PC-9 (cell line): ENCODE measurements around the gene ST7. TPM values are rescaled to one million over a fixed set of nuclear protein-coding genes. Genes with fewer than 3 reads are reported as not detected.

Source experiments
- BruUV-seq: library from RNA; stranded (reverse); fragments of 400-500 nt; replicated peaks from 2 replicates; lab custom pipeline; 2021; lab: Mats Ljungman, UMichigan
- CTCF ChIA-PET: fragments of 300-600 bp; sonication (Branson Sonifier 250); formaldehyde crosslinking; loops from one replicate; lab custom pipeline; 2022; ENCODE audit warnings: antibody characterized with exemption; lab: Charles Lee
- POLR2A ChIA-PET: fragments of 300-600 bp; sonication (Branson Sonifier 250); formaldehyde crosslinking; loops from one replicate; lab custom pipeline; 2022; ENCODE audit warnings: antibody characterized with exemption; ENCODE audit not compliant: unreplicated experiment; lab: Charles Lee
- DNase-seq, 2 experiments: peaks; one replicate each; pipeline versions ENCODE4 v3.0.0 to v3.0.0-alpha.2; 2015 to 2022; ENCODE audit warnings: mixed read lengths in 1 of 2
- H2AFZ ChIP-seq: fragments of 200-600 bp; sonication (generic); 2 replicates; pipeline ENCODE4 v1.8.1; 2017; ENCODE audit warnings: antibody characterized with exemption
- H3F3A ChIP-seq: fragments of 200-600 bp; sonication (generic); 2 replicates; pipeline ENCODE4 v1.8.1; 2017; ENCODE audit warnings: antibody characterized with exemption, mild to moderate bottlenecking, low read depth; ENCODE audit not compliant: insufficient read depth
- H3K27ac ChIP-seq: fragments of 200-600 bp; sonication (generic); 2 replicates; pipeline ENCODE4 v1.6.1; 2016; ENCODE audit warnings: mixed run types
- H3K27me3 ChIP-seq: fragments of 200-600 bp; sonication (generic); 2 replicates; pipeline ENCODE4 v1.6.1; 2016; ENCODE audit warnings: low read depth, mixed run types; ENCODE audit not compliant: insufficient read depth
- H3K36me3 ChIP-seq: fragments of 200-600 bp; sonication (generic); 2 replicates; pipeline ENCODE4 v1.6.1; 2016; ENCODE audit warnings: low read depth, mixed run types
- H3K4me1 ChIP-seq: fragments of 200-600 bp; sonication (generic); replicated peaks from 2 replicates; pipeline ENCODE4 v1.6.1; 2016; ENCODE audit warnings: mixed run types; ENCODE audit not compliant: insufficient read depth
- H3K4me2 ChIP-seq: fragments of 200-600 bp; sonication (generic); 2 replicates; pipeline ENCODE4 v1.6.1; 2017; ENCODE audit warnings: mixed run types
- H3K4me3 ChIP-seq: fragments of 200-600 bp; sonication (generic); 2 replicates; pipeline ENCODE4 v1.6.1; 2016; ENCODE audit warnings: mixed run types
- H3K79me2 ChIP-seq: fragments of 200-600 bp; sonication (generic); 2 replicates; pipeline ENCODE4 v1.6.1; 2017; ENCODE audit warnings: low read depth, mixed run types
- H3K9me2 ChIP-seq: fragments of 200-600 bp; sonication (generic); 2 replicates; pipeline ENCODE4 v1.8.1; 2017; ENCODE audit warnings: mild to moderate bottlenecking; ENCODE audit not compliant: insufficient read depth
- H3K9me3 ChIP-seq: fragments of 200-600 bp; sonication (generic); 2 replicates; pipeline ENCODE4 v1.8.1; 2016; ENCODE audit warnings: low read depth; ENCODE audit not compliant: insufficient read depth
- H4K20me1 ChIP-seq: fragments of 200-600 bp; sonication (generic); 2 replicates; pipeline ENCODE4 v1.8.1; 2017; ENCODE audit not compliant: insufficient read depth
- CTCF ChIP-seq: fragments of 200-600 bp; sonication (generic); conservative IDR thresholded peaks from 2 replicates; pipeline ENCODE4 v1.6.1; 2017; ENCODE audit warnings: mixed run types, antibody characterized with exemption, mild to moderate bottlenecking, moderate library complexity
- EZH2 ChIP-seq: fragments of 200-600 bp; sonication (generic); IDR thresholded peaks from 2 replicates; pipeline ENCODE4 v1.8.0; 2017; ENCODE audit warnings: antibody characterized with exemption, low read depth
- intact Hi-C: fragments of 100-400 bp; cut with micrococcal nuclease; formaldehyde crosslinking; loops from one replicate; pipeline ENCODE4 v1.10.0; 2022; ENCODE audit not compliant: unreplicated experiment
- total RNA-seq: library from RNA; stranded (reverse); gene quantifications from 2 replicates; pipeline ENCODE4 v1.2.3, GENCODE V29; 2021

Gene ST7
- total RNA-seq, 1 experiment from 2014 or later, result 25.8 TPM

DNA sequence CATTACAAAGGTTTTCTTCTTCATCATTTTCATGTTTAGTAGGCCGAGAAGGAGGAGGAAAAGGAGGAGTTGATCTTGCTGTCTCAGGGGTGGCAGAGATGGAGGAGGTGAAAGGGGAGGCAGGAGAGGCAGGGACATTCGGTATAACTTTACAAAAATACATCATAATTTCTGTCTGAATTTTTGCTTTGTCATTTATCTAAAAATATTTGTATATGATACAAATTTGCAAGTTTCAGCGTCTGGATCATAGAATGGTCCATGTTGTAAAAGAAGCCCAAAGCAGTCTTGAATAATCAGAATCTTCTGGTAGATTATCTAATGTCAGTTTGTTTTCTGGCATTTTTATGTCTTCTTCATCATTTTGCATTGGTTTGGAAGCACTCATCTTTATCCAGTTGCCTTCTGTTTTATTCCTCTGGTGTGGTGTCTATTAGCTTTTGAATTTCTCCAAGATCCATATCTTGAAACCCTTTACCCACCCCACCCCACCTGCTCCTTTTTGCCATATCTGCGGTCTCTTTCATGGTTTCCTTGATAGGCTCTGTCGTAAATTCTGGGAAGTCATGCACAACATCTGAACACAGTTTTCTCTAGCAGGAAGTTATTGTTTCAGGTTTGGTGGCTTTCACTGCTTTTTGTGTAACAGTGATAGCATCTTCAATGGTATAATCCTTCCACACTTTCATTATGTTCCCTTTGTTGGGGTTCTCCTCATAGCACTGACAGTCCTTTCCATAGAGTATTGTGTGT, 95.0 kb downstream of the ST7 start:
- ChIA-PET CTCF (no interaction called here), POLR2A (no interaction called here)
- Histone ChIP-seq H3K4me1 (no peaks in the 10 kb centered on the region), H3K9me2 (no peaks in the 10 kb centered on the region; the same call in 1 of the 2 replicates), H3K27ac (no peak overlapping the region), H3K4me3 (no peak overlapping the region), H3K36me3 (no peaks in the 10 kb centered on the region), H3F3A (no peaks in the 10 kb centered on the region; the same call in 1 of the 2 replicates), H3K4me2 (no peak overlapping the region), H4K20me1 (no peaks in the 10 kb centered on the region), H3K79me2 (0 out of 2 replicates have a peak, but pooled peaks cover 3% of the 10 kb centered on the region), H3K9me3 (no peaks in the 10 kb centered on the region), H2AFZ (no peak overlapping the region), H3K27me3 (no peaks in the 10 kb centered on the region)
- TF ChIP-seq CTCF, result no peak
- no peak for TF ChIP-seq EZH2
- intact Hi-C loops, result no loop called here
- BruUV-seq, result no TSS peak
- no peak for DNase-seq

GRCh38 chr7:117048882-117049281, 95.6 kb downstream of the ST7 start:
- BruUV-seq, result no TSS peak
- Histone ChIP-seq H3K4me3 (no peak overlapping the region), H3K9me3 (no peaks in the 10 kb centered on the region), H3K36me3 (no peaks in the 10 kb centered on the region), H4K20me1 (no peaks in the 10 kb centered on the region), H3K4me2 (no peak overlapping the region), H3K79me2 (0 out of 2 replicates have a peak, but pooled peaks cover 3% of the 10 kb centered on the region), H3K27me3 (no peaks in the 10 kb centered on the region), H2AFZ (no peak overlapping the region), H3K9me2 (no peaks in the 10 kb centered on the region), H3K27ac (no peak overlapping the region), H3F3A (no peaks in the 10 kb centered on the region; the same call in 1 of the 2 replicates), H3K4me1 (no peaks in the 10 kb centered on the region)
- CTCF ChIA-PET, result no interaction called here
- POLR2A ChIA-PET, result interaction anchor here (0.5 to 0.7 kb wide), 2 partner anchors 25 to 164 kb away, joined by 5 read pairs; no protein-coding TSS in a partner anchor
- no peak for DNase-seq
- intact Hi-C loops, result no loop called here
- no peak for TF ChIP-seq CTCF
- no peak for TF ChIP-seq EZH2

DNA sequence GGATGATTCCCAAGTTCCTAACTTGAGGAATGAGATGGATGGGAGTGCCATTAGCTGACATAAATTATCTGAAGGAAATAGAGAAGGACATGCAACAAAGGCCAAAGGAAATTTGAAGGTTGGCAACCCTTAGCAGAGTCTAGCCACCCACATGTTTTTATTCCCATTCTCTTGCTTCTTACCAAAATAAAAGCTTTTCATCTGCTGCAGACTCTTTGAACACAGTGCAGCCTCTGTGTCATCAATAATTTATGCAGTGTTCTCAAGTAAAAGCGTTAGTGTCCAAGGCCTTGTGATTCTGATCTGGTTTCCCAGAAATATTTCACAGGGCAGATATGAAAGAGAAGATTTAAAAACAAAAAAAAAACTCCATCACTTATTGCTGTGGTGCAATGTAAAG, 98.5 kb downstream of the ST7 start:
- H3F3A ChIP-seq, result no peaks in the 10 kb centered on the region; the same call in 1 of the 2 replicates
- no peaks in the 10 kb centered on the region for H3K4me1 ChIP-seq
- intact Hi-C loops, result no loop called here
- no peaks in the 10 kb centered on the region for H3K27me3 ChIP-seq
- H3K9me3 ChIP-seq, result no peaks in the 10 kb centered on the region
- no peaks in the 10 kb centered on the region for H4K20me1 ChIP-seq
- H3K4me3 ChIP-seq, result no peak overlapping the region
- 0 out of 2 replicates have a peak, but pooled peaks cover 5% of the 10 kb centered on the region for H3K79me2 ChIP-seq
- no peak overlapping the region for H3K27ac ChIP-seq
- no TSS peak for BruUV-seq
- no peak for DNase-seq
- ChIA-PET CTCF (no interaction called here), POLR2A (no interaction called here)
- no peak overlapping the region for H3K4me2 ChIP-seq
- H3K9me2 ChIP-seq, result no peaks in the 10 kb centered on the region
- TF ChIP-seq CTCF (no peak), EZH2 (no peak)
- H3K36me3 ChIP-seq, result no peaks in the 10 kb centered on the region
- H2AFZ ChIP-seq, result no peak overlapping the region
